ENCODE results near the gene WDR18. TPM values are rescaled to one million over a fixed set of nuclear protein-coding genes. Genes with fewer than 3 reads are reported as not detected.

WDR18 gene, protein sequence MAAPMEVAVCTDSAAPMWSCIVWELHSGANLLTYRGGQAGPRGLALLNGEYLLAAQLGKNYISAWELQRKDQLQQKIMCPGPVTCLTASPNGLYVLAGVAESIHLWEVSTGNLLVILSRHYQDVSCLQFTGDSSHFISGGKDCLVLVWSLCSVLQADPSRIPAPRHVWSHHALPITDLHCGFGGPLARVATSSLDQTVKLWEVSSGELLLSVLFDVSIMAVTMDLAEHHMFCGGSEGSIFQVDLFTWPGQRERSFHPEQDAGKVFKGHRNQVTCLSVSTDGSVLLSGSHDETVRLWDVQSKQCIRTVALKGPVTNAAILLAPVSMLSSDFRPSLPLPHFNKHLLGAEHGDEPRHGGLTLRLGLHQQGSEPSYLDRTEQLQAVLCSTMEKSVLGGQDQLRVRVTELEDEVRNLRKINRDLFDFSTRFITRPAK
- total RNA-seq (40.3 TPM), polyA plus RNA-seq (ENCODE audit: insufficient read depth, low read depth, low replicate concordance) (77.2 TPM)
- long read RNA-seq, donor 1, transcript WDR18-202 (10 exons, 1,608 nt): major isoform, 13 of 39 reads
- long read RNA-seq, donor 1, partial matches to known transcripts: 25 of 39 reads
- long read RNA-seq, donor 1, other reads (novel, unspliced or antisense): 0 of 39 reads
- long read RNA-seq, donor 2, transcript WDR18-202 (10 exons, 1,608 nt): major isoform, 15 of 19 reads
- long read RNA-seq, donor 2, partial matches to known transcripts: 0 of 19 reads
- long read RNA-seq, donor 2, other reads (novel, unspliced or antisense): 0 of 19 reads
- long read RNA-seq, donor 3, transcript WDR18-202 (10 exons, 1,608 nt): major isoform, 19 of 19 reads
- long read RNA-seq, donor 3, partial matches to known transcripts: 0 of 19 reads
- long read RNA-seq, donor 3, other reads (novel, unspliced or antisense): 0 of 19 reads
- long read RNA-seq, donor 4, transcript WDR18-202 (10 exons, 1,608 nt): major isoform, 20 of 20 reads
- long read RNA-seq, donor 4, partial matches to known transcripts: 0 of 20 reads
- long read RNA-seq, donor 4, other reads (novel, unspliced or antisense): 0 of 20 reads
- long read RNA-seq, donor 5, partial matches to known transcripts: 0 of 2 reads
- long read RNA-seq, donor 5, other reads (novel, unspliced or antisense): 0 of 2 reads
- long read RNA-seq, donor 6, transcript WDR18-202 (10 exons, 1,608 nt): major isoform, 24 of 33 reads
- long read RNA-seq, donor 6, partial matches to known transcripts: 7 of 33 reads
- long read RNA-seq, donor 6, other reads (novel, unspliced or antisense): 0 of 33 reads
- long read RNA-seq, donor 7, transcript WDR18-202 (10 exons, 1,608 nt): major isoform, 46 of 72 reads
- long read RNA-seq, donor 7, partial matches to known transcripts: 15 of 72 reads
- long read RNA-seq, donor 7, other reads (novel, unspliced or antisense): 10 of 72 reads
- long read RNA-seq, donor 8, transcript WDR18-202 (10 exons, 1,608 nt): major isoform, 16 of 31 reads
- long read RNA-seq, donor 8, partial matches to known transcripts: 12 of 31 reads
- long read RNA-seq, donor 8, other reads (novel, unspliced or antisense): 0 of 31 reads
- long read RNA-seq, donor 9, transcript WDR18-202 (10 exons, 1,608 nt): major isoform, 14 of 16 reads
- long read RNA-seq, donor 9, partial matches to known transcripts: 0 of 16 reads
- long read RNA-seq, donor 9, other reads (novel, unspliced or antisense): 0 of 16 reads
- long read RNA-seq, donor 10, transcript WDR18-202 (10 exons, 1,608 nt): major isoform, 11 of 21 reads
- long read RNA-seq, donor 10, partial matches to known transcripts: 7 of 21 reads
- long read RNA-seq, donor 10, other reads (novel, unspliced or antisense): 0 of 21 reads

DNA sequence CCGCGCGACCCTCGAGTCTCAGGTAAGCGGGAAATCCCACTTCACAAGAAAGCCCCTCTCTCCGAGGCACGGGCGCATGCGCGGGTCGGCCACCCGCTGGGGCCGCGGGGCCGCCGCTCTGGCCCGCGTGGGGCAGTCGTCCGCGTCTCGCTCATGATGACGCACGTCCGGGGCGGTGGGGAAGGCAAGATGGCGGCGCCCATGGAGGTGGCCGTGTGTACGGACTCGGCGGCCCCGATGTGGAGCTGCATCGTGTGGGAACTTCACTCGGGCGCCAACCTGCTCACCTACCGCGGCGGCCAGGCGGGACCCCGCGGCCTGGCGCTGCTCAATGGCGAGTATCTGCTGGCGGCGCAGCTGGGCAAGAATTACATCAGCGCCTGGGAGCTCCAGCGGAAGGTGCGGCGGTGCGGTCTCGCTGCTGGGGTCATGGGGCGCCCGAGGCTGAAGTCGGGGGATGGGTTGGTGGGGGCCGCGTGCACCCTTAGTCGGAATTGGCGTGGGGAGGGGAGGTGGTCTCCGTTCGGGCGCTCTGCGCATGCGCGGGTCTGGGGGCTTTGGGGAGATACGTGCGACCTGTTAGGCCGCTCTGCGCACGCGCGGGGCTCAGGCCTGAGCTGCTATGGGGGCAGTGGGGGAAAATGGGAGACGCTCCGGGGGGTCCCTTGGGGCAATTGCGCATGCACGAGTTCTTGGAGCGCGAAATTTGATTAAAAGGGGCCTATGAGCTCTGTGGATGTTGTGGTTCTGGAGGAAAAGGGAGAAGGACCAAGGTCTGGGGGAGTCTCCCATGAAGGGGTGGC lies at the start of gene WDR18:
TSS of gene WDR18 (plus strand) at position 181 of the 803 bp plus-strand sequence. CDS start at position 190, 9 bp downstream.
- intact Hi-C loops (cut with DNase I): loop anchor here (5.0 kb wide), 1 partner anchor 57 kb away; the partner anchor contains the start of gene ARID3A
- TF ChIP-seq, protein P1, sequence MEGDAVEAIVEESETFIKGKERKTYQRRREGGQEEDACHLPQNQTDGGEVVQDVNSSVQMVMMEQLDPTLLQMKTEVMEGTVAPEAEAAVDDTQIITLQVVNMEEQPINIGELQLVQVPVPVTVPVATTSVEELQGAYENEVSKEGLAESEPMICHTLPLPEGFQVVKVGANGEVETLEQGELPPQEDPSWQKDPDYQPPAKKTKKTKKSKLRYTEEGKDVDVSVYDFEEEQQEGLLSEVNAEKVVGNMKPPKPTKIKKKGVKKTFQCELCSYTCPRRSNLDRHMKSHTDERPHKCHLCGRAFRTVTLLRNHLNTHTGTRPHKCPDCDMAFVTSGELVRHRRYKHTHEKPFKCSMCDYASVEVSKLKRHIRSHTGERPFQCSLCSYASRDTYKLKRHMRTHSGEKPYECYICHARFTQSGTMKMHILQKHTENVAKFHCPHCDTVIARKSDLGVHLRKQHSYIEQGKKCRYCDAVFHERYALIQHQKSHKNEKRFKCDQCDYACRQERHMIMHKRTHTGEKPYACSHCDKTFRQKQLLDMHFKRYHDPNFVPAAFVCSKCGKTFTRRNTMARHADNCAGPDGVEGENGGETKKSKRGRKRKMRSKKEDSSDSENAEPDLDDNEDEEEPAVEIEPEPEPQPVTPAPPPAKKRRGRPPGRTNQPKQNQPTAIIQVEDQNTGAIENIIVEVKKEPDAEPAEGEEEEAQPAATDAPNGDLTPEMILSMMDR (IDR thresholded peaks at IDR 0.05; ENCODE audit: borderline replicate concordance, extremely low read depth, insufficient read depth): peak; percentile 13
- peak within 1 kb of the TSS; percentile 61 to 79 (median 78) for H3K4me3 ChIP-seq (ENCODE audit: low read length in 3 of 3)
- DNase-seq: peak; percentile 93 to 98 (median 95)
- no peaks in the 10 kb centered on the region for H3K27me3 ChIP-seq (ENCODE audit: control insufficient read depth, insufficient read depth, low read length)
- H3K36me3 ChIP-seq (ENCODE audit: control insufficient read depth in 2 of 3, insufficient read depth in 3 of 3, low read length in 3 of 3): peaks cover 0 to 9% (median 0%) of the 10 kb centered on the region in 3 donors
- peak within 1 kb of the TSS; percentile 78 to 93 for H3K27ac ChIP-seq (ENCODE audit: low read depth in 2 of 2, low read length in 2 of 2)
- peaks cover 0 to 18% (median 16%) of the 10 kb centered on the region in 3 donors for H3K4me1 ChIP-seq (ENCODE audit: control insufficient read depth in 2 of 3, insufficient read depth in 2 of 3, low read depth in 1 of 3, low read length in 3 of 3)
- peak within 1 kb of the TSS; percentile 42 to 80 (median 67) for H3K9ac ChIP-seq (ENCODE audit: low read length in 3 of 3)
- FAIRE-seq: no peak
- no peaks in the 10 kb centered on the region for H3K9me3 ChIP-seq (ENCODE audit: control insufficient read depth in 2 of 3, insufficient read depth in 1 of 3, low read length in 3 of 3)

DNA sequence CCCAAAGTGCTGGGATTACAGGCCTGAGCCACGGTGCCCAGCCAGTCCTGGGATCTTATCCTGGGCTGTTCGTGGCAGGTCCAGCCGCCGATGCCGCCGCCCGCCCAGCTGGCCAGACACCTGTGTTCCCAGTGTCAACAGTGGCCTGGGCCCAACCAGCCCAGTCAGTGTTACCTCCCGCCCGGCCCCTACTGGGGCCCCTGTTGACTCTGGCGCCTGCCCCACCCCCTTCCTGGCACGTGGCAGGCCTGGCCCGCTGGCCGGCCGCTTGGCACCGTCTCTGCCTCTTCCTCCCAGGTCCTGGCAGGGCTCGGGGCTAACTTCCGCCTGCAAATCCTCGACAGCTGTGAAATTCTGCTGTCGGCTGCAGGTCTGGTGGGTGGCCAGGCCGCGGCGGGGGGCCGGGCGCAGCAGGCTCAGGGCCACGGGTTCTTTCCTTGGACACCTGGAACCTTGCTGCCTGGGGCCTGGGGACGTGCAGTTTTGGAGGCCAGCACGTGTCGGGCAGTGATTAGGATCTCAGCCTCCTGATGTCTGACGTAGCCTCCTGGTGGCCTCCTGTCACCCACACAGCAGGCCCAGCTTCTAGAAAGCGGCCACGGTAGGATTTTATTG lies 49.2 kb upstream of the WDR18 start:
- Histone ChIP-seq H3K4me3 (ENCODE audit: low read length in 3 of 3) (no peak overlapping the region), H3K36me3 (ENCODE audit: control insufficient read depth in 2 of 3, insufficient read depth in 3 of 3, low read length in 3 of 3) (peaks cover 0 to 2% (median 0%) of the 10 kb centered on the region in 3 donors), H3K27ac (ENCODE audit: low read depth in 2 of 2, low read length in 2 of 2) (peak overlapping the region; percentile 63 to 77), H3K4me1 (ENCODE audit: control insufficient read depth in 2 of 3, insufficient read depth in 2 of 3, low read depth in 1 of 3, low read length in 3 of 3) (peaks cover 0 to 25% (median 0%) of the 10 kb centered on the region in 3 donors), H3K9ac (ENCODE audit: low read length in 3 of 3) (peak overlapping the region in 1 of 3 donors; percentile 26), H3K27me3 (ENCODE audit: control insufficient read depth, insufficient read depth, low read length) (no peaks in the 10 kb centered on the region), H3K9me3 (ENCODE audit: control insufficient read depth in 2 of 3, insufficient read depth in 1 of 3, low read length in 3 of 3) (no peaks in the 10 kb centered on the region)
- DNase-seq: peak in 3 of 5 donors; percentile 63 to 96 (median 81)
- intact Hi-C loops (cut with DNase I): no loop called here
- no peak for FAIRE-seq
- TF ChIP-seq, protein P1 (IDR thresholded peaks at IDR 0.05; ENCODE audit: borderline replicate concordance, extremely low read depth, insufficient read depth): no peak
